Measurements from ENCODE around the gene SAP25. TPM values are rescaled to one million over a fixed set of nuclear protein-coding genes. Genes with fewer than 3 reads are reported as not detected.
"Not testable (repeated sequence)": the region's sequence is repeated elsewhere in the genome, so short reads cannot be mapped to it uniquely, and the experiment has no call there.

SAP25 gene
- total RNA-seq, 4 donors from 2014 or later, result 1.5 to 6.2 TPM; not detected in 2

GRCh38 chr7:100540073-100540723 lies 33.5 kb downstream of the SAP25 start:
- intact Hi-C loops (cut with DNase I), result no loop called here
- H3K4me3 ChIP-seq (replicated peaks in 1 of 3), result peak overlapping the region in 2 of 3 donors; percentile 40 to 83
- H3K36me3 ChIP-seq, result no peaks in the 10 kb centered on the region
- TF ChIP-seq, protein P1, sequence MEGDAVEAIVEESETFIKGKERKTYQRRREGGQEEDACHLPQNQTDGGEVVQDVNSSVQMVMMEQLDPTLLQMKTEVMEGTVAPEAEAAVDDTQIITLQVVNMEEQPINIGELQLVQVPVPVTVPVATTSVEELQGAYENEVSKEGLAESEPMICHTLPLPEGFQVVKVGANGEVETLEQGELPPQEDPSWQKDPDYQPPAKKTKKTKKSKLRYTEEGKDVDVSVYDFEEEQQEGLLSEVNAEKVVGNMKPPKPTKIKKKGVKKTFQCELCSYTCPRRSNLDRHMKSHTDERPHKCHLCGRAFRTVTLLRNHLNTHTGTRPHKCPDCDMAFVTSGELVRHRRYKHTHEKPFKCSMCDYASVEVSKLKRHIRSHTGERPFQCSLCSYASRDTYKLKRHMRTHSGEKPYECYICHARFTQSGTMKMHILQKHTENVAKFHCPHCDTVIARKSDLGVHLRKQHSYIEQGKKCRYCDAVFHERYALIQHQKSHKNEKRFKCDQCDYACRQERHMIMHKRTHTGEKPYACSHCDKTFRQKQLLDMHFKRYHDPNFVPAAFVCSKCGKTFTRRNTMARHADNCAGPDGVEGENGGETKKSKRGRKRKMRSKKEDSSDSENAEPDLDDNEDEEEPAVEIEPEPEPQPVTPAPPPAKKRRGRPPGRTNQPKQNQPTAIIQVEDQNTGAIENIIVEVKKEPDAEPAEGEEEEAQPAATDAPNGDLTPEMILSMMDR (IDR thresholded peaks at IDR 0.05), result no peak
- no peak for DNase-seq
- peak overlapping the region in 1 of 3 donors; percentile 50 for H3K27ac ChIP-seq
- peaks cover 22 to 32% of the 10 kb centered on the region in 2 donors for H3K4me1 ChIP-seq
- WGBS, 2 donors, result 35 to 36% methylated on average over 6 of the region's 6 CpGs
- H3K9me3 ChIP-seq, result no peaks in the 10 kb centered on the region
- H3K27me3 ChIP-seq, result no peaks in the 10 kb centered on the region

DNA sequence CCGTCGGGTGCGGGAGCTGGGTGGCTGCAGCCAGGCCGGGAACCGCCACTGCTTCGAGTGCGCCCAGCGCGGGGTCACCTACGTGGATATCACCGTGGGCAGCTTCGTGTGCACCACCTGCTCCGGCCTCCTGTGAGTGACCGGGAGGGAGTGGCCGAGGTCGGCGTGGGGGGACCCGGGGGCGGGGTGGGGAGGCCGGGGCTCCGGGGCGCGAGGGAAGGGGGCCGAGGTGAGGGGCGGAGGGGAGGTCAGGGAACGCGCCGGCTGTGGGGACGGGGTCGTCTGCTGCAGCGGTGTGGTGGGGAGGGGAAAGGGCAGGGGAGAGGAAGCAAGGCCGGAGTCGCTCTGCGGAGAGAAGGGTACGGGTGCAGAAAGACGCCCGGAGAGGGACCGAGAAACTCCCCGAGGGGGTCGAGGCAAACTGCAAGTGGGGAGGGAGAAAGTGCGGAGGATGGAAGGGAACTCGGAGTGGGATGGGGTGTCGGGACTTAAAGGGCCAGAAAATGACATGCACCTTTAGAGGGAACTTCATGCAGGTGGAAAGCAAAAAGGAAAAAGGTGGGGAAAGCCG lies 34.2 kb downstream of the SAP25 start:
- 1% methylated on average over 24 to 34 of the region's 44 CpGs for WGBS, 2 donors
- intact Hi-C loops (cut with DNase I), result no loop called here
- TF ChIP-seq, protein P1 (IDR thresholded peaks at IDR 0.05), result no peak
- no peak for TF ChIP-seq POLR2A (IDR thresholded peaks at IDR 0.05)
- peak overlapping the region in 2 of 3 donors; percentile 50 to 57 for H3K27ac ChIP-seq
- no peaks in the 10 kb centered on the region for H3K9me3 ChIP-seq
- no peaks in the 10 kb centered on the region for H3K27me3 ChIP-seq
- H3K4me1 ChIP-seq, result peaks cover 18 to 25% of the 10 kb centered on the region in 2 donors
- peak overlapping the region in 2 of 3 donors; percentile 40 to 83 for H3K4me3 ChIP-seq (replicated peaks in 1 of 3)
- no peak for DNase-seq
- H3K36me3 ChIP-seq, result no peaks in the 10 kb centered on the region

DNA sequence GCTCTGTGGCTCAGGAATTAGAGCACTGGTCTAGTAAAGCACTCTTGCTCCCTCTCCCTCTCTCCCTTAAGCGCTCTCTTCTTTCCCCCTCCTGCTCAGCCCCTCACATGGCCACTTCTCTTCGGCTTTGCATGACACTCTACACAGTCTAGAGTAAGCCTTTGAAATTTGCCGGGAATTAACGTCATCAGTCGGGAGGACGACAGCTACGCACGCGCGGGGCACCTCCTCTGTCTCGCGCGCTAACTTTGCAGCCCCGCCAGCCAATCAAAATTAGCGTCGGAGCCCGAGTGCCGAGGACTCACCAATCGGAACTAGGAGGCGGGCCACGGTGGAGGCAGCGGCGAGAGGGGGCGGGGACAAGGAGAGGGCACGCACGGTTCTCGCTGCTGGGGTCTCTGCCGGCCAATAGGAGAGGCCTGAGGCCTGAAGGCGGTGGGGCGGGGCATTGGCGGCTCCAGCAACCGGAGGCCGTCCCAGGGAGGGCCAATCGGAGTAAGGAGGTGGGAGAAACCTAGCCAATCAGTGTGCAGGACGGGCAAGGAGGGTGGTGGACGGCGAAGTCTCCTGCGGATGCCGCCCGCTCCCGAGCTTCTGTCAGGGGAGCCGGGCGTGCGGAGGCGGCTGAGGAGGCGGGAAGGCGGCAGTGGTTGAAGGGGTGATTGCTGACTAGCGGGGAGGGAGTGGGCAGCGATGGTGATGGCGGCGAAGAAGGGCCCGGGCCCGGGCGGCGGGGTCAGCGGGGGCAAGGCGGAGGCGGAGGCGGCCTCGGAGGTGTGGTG lies 34.9 kb downstream of the SAP25 start, which contains the start of gene AGFG2:
AGFG2 (plus strand) TSS at position 550 of the 782 bp plus-strand sequence; CDS start at position 694, 144 bp downstream.
- no peaks in the 10 kb centered on the region for H3K27me3 ChIP-seq
- peak; percentile 100 for DNase-seq
- peak within 1 kb of the TSS in 2 of 3 donors; percentile 40 to 83 for H3K4me3 ChIP-seq (replicated peaks in 1 of 3)
- H3K9me3 ChIP-seq, result no peaks in the 10 kb centered on the region
- WGBS, 2 donors, result 0 to 1% methylated on average over 53 to 59 of the region's 60 CpGs
- H3K27ac ChIP-seq, result peak within 1 kb of the TSS in 2 of 3 donors; percentile 50 to 57
- TF ChIP-seq POLR2A (IDR thresholded peaks at IDR 0.05), result peak in 1 of 2 donors; percentile 93
- TF ChIP-seq, protein P1 (IDR thresholded peaks at IDR 0.05), result no peak
- no peaks in the 10 kb centered on the region for H3K36me3 ChIP-seq
- H3K4me1 ChIP-seq, result peaks cover 11 to 18% of the 10 kb centered on the region in 2 donors
- intact Hi-C loops (cut with DNase I), result no loop called here

DNA sequence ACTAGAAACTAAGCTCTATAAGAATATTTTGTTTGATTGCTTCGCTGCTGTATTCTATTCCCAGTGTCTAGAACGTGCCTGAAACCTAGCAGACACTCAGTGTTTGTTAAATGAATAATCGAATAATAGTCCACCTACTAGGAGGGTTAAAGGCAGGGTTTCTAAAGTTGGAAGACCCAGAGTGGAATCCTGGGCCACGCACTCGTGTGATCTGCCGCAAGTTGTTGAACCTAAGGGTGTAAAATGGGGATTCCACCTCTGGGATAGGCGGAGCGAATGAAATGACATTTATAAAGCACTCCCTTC lies 35.4 kb downstream of the SAP25 start:
- no peaks in the 10 kb centered on the region for H3K9me3 ChIP-seq
- H3K36me3 ChIP-seq, result no peaks in the 10 kb centered on the region
- intact Hi-C loops (cut with DNase I), result no loop called here
- DNase-seq, result no peak
- TF ChIP-seq POLR2A (IDR thresholded peaks at IDR 0.05), result no peak
- no peak overlapping the region for H3K4me3 ChIP-seq (replicated peaks in 1 of 3)
- H3K27me3 ChIP-seq, result no peaks in the 10 kb centered on the region
- WGBS, 2 donors, result 8 to 10% methylated on average over 8 of the region's 8 CpGs
- H3K27ac ChIP-seq, result no peak overlapping the region
- peaks cover 8 to 17% of the 10 kb centered on the region in 2 donors for H3K4me1 ChIP-seq

GRCh38 chr7:100536695-100537094 lies 37.0 kb downstream of the SAP25 start:
- DNase-seq; H3K27ac ChIP-seq; H3K4me3 ChIP-seq (replicated peaks in 1 of 3); H3K9me3 ChIP-seq; H3K27me3 ChIP-seq; H3K36me3 ChIP-seq; intact Hi-C loops (cut with DNase I): not testable (repeated sequence)
- 91 to 94% methylated on average over 2 of the region's 2 CpGs for WGBS, 2 donors
- peaks cover 8 to 15% of the 10 kb centered on the region in 2 donors for H3K4me1 ChIP-seq

GRCh38 chr7:100535982-100536381 lies 37.7 kb downstream of the SAP25 start:
- H3K9me3 ChIP-seq; H3K4me3 ChIP-seq (replicated peaks in 1 of 3); H3K27ac ChIP-seq; H3K27me3 ChIP-seq; H3K36me3 ChIP-seq; DNase-seq; intact Hi-C loops (cut with DNase I): not testable (repeated sequence)
- WGBS, 2 donors, result 86 to 89% methylated on average over 9 of the region's 9 CpGs
- H3K4me1 ChIP-seq, result peaks cover 8 to 15% of the 10 kb centered on the region in 2 donors
